NCI-H2081 treated with DMSO at 0.1 percent for 48 hours (cell line): Measurements from ENCODE around the gene SLC16A12.
"Not testable (repeated sequence)": the region's sequence is repeated elsewhere in the genome, so short reads cannot be mapped to it uniquely, and the experiment has no call there.

Source experiments
- DNase-seq: peaks from one replicate; lab custom pipeline; 2025; lab: John Stamatoyannopoulos, UW

Gene SLC16A12

DNA sequence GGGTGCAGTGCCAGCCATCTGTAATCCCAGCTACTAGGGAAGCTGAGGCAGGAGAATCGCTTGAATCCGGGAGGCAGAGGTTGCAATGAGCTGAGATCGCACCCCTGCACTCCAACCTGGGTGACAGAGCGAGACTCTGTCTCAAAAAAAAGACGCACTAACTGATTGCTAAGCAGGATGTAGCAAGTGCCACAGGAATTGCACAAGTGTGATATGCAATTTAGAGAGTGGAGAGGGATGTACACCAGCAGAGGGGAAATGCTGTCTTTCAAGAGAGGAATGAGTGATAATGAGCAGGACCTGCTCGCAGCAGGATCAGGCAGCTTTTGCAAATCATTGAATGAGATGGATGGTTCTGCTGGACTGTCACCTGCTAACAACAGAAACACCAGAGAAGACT lies 13.3 kb upstream of the SLC16A12 start:
- DNase-seq, result no peak

DNA sequence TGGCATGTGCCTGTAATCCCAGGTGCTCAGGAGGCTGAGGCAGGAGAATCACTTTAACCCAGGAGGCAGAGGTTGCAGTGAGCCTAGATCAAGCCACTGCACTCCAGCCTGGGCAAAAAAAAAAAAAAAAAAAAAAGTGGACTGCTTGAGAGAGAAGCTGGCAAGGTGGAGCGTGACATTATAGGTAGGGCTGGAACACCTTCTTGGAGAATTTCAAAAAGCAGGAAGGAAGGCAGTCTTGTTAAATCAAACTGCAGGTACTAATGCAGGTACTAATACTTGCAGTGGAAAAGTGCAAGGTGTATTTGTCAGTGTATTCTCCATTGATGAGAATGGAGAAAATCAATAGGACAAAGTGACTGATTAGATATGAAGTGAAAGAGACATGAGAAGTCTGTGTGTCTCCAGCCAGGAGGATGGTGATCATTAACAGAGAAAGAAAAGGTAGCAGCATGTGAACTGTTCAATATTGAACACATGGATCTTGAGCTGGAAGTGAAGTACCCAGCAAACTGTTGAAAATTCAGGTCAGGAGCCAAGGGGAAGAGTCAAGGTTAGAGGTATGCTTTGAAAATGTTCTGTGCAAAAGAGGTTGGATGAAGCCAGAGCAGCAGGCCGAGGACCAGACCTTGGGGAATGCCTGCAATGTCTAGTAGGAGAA lies 12.6 kb upstream of the SLC16A12 start:
- no peak for DNase-seq

DNA sequence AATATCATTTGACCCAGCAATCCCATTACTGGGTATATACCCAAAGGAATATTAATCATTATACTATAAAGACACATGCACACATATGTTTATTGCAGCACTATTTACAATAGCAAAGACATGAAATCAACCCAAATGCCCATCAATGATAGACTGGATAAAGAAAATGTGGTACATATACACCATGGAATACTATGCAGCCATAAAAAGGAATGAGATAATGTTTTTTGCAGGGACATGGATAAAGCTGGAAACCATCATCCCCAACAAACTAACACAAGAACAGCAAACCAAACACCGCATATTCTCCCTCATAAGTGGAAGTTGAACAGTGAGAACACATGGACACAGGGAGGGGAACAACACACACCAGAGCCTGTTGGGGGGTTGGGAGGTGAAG lies 11.3 kb upstream of the SLC16A12 start:
- DNase-seq, result not testable (repeated sequence)

DNA sequence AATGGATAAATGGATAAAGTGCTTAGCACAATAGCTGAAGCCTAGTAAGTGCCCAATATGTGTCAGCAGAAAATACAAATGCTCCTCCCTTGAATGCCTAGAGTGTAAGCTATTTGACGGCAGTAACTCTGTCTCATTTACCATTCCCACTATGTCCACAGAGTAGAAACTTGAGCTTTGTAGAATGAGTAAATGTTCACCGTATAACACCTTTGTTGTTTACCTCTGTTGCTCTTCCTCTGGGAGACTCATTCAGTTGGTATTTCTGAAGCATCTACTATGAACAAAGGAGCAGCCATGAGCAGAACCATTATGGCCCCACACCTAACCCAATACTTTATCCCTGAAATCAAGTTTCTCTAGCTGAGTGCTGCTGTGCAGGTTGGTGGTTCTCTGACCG lies 8.4 kb upstream of the SLC16A12 start:
- no peak for DNase-seq

DNA sequence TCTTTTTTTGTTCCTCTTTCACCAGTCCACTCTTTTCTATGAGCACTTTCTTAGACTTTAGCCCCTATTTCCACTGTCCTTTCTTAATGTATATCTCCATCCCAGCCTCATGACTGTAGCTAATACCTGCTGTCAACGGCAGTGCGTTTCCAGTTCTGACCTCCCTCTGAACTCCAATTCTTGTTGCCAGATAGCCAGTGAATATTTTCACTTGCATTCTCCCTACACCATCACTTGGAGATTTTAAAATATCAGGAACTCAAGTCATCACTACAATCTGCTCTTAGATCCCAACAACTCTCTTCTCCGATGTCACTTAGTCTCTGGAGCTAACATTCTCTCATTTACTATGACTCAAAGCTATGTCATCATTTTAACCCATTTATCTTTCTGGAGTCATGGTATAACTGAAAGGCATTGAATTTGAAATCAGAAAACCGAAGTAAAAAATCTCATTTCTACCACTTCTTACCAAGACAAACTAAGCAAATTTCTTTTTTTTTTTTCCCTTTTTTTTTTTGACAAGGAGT lies 5.1 kb upstream of the SLC16A12 start:
- no peak for DNase-seq

DNA sequence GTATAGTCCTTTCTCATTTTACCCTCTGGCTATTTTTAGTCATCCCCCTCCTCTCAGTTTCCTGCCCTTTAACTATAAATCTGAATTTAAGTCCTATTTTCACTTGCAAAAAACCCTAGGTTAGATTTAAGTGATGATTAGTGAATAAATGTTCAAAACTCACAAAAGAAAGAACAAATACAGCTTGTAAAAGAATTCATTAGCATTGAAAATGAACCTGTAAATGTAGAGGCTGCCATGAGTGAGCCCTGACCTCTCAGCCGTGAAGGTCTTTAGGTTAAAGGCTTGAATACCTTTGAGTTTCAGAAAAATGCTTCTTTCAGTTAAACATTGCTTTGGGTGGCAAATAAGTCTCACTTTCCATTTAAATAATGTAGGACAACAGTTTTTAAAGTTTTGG lies 2.0 kb upstream of the SLC16A12 start:
- no peak for DNase-seq

DNA sequence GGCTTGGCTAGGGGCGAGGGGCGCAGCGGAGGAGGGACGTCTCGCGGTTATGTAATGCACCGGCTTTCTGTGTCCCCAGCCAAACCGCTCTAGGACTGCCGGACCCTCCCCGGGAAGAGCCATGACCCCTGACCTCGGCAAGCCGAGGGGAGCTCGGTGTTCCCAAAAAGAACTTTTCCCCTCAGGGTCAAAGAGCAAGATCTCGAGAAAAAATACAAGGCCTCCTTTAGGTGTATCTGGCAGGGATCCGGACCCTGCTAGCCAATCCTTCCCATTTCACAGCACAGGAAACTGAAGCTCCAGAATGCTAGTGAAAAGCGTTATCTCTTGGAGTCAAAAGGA lies 590 bp upstream of the SLC16A12 start:
- DNase-seq, result no peak

DNA sequence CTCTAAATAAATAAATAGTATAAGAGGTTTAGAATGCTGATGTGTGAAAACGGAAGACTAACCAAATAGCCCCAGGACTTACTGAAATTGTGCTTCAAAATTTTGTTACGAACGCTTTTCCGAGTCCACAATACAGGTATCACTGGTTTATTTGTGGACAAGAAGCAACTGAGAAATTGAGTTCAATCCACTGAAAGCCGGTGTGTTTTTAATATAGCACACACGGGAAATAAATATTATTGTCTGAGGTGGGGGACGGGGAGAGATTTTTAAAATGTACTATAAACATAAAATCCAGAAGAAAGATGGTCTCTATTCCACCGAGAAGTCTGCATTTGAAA lies 598 bp downstream of the SLC16A12 start:
- no peak for DNase-seq

DNA sequence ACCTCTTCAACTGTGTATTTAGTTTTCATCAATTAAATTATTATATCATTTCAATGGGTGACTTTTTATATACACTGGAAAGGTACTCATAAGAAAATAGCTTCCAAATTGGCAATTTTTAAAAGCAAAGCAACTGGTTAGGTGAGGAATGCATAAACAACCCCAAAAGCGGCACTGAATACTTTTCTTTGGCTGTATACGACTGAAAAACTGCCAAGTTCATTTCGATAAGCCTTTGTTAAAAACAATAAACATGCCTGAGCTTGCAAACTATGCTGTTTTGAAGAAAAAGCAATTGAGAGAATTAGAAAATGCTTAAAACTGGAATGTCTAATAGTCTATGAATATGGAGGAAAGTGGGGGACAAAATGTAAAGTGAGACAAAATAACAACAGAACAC lies 2.9 kb downstream of the SLC16A12 start:
- no peak for DNase-seq

DNA sequence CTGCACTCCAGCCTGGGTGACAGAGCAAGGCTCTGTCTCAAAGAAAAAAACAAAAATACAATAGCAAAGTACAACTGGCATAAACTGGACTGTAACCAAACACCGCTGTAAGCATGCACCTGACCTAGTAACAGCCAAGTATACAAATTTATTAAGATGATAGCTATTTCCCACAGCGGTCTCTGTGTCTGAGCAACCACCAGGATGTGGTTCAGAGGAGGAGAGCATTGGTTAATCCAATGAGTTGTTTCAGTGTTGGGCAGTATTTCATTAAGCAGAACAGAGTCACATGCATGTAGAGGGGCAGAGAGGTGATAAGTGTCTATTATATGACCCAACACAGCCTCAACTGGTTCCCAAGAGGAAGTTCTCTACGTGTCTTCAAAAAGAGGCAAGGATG lies 4.0 kb downstream of the SLC16A12 start:
- no peak for DNase-seq

DNA sequence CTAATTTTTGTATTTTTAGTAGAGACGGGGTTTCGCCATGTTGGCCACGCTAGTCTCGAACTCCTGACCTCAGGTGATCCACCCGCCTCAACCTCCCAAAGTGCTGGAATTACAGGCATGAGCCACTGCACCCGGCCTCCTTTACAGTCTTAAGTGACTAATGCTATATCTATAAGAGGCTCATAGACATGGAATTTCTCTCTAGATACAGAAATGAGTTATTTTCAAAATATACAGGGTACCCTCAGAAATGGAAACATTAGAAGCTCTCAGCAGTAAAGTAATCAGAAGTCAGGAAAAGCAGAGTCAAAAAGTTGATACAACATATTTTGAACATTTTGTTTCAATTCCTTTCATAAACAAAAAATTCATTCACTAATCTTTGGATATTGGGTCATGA lies 5.7 kb downstream of the SLC16A12 start:
- DNase-seq, result not testable (repeated sequence)

DNA sequence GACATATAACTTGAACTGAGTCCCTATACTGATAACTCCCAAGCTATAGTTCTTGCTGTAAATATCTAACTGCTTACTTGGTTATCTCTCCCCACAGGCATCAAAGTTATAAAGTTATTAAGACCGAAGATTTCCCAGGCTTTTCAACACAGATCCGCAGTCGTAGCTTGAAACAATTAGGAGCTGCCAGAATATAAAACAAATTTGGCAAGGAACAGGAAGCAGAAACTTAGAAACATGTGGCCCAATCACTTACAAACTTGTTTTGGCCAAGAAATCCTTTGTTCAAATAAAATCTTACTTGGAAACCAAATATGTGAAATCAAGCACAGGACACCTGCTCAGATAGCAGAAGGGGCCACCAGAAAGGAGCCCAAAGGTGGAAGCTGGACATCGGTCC lies 9.0 kb downstream of the SLC16A12 start:
- DNase-seq, result no peak

DNA sequence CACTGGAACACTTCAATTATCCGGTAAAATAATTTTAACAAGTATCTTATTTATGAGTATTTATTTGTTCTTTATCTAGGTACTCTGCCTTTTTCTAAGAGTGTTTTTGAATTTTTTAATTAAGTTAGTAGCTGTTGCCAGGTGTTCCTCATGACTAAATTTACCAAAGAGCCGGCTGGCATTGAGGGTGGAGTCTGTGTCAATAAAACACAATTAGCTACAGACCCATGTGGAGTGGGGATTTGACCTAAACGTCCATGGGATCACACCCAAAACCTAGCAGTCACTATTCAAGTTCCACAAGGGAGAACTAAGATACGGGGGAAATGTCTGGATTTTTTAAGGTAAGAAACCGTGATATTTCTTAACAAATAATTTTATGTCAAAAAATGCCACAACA lies 9.8 kb downstream of the SLC16A12 start:
- DNase-seq, result no peak

DNA sequence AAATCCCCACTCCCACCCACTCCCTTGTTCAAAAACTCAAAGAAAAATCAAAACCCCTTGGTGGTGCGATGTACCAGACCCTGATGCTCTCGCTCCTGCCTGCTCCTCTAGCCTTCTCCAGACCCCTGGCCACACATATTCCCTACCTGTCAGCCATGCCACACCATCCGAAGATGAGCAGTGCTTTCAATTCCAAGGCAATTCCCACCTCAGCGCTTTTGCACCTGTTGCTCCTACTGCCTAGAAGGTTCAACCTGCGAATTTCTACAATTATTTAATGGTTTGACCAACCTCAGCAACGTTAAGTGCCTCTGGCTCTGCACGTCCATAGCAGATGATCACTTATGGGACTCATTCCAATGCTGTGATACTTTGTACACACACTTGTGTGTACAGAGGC lies 11.1 kb downstream of the SLC16A12 start:
- DNase-seq, result no peak

DNA sequence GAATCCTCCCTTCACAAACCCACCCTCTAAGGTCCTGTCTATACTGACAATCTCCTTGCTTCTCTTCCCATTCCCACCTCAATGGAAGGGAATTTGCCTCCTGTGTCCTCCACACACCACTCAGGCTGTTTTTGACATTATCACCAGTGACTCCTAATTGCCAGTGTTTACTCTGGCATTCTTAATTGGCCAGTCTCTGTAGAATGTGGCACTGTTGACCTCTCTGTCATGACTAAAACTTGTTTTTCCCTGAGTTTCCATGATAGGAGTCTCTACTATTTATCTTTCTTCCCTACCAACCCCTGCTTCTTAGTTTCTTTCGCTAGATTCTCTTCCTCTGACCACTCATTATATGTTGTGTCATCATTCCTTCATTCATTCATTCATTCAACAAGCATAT lies 12.1 kb downstream of the SLC16A12 start:
- no peak for DNase-seq

DNA sequence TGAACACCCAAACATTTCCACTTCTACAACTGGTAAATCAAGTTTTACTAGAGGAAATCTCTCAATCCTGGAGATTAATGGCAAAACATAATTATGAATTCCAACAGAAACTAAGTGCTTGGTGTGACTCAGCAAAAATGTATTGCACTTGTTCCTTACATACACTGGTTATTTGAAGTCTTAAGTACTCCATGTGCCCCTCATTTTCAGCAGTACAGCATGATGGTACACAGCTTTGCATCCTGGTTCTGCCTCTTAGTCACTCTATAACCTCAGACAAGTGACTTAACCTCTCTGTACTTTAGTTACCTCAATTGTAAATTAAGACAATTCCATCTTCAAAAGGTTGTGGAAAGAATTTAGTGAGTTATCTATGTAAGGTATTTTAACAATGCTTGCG lies 12.9 kb downstream of the SLC16A12 start:
- no peak for DNase-seq

DNA sequence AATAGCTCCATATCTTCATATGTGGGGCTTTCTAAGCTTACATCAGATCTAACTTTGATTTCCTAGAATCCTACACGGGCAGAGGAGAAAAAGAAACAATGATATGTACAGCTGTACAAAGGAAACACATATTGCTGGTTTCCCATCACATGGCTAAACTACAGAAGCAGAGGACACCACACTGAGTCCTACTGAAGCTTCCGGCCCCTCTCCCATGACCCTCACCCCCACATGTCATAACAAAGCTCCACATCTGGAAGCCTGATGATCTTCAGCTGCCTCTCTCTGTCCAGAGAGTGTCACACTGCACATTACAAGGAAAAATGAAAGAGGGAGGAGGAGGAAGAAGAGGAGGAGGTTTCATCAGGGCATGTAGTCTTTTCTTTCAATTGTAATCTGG lies 14.0 kb downstream of the SLC16A12 start:
- no peak for DNase-seq

DNA sequence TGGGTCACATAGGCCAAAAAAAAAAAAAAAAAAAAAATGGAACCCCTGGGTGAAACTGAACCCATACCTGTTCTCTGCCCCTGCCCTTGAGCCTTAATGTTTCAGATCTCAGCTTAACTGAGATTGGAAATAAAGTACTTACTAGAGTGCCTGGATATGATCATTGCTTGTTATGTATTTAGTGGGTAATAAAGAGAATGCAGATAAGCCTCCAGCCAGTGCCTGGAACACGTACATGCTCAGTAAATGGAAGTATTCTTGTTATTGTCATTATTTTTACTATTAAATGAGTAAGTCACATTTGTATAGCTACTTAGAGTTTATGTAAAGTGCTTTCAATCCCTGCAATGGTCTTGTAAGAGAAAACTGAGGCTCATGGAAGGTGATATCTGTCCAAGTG lies 14.7 kb downstream of the SLC16A12 start:
- no peak for DNase-seq

DNA sequence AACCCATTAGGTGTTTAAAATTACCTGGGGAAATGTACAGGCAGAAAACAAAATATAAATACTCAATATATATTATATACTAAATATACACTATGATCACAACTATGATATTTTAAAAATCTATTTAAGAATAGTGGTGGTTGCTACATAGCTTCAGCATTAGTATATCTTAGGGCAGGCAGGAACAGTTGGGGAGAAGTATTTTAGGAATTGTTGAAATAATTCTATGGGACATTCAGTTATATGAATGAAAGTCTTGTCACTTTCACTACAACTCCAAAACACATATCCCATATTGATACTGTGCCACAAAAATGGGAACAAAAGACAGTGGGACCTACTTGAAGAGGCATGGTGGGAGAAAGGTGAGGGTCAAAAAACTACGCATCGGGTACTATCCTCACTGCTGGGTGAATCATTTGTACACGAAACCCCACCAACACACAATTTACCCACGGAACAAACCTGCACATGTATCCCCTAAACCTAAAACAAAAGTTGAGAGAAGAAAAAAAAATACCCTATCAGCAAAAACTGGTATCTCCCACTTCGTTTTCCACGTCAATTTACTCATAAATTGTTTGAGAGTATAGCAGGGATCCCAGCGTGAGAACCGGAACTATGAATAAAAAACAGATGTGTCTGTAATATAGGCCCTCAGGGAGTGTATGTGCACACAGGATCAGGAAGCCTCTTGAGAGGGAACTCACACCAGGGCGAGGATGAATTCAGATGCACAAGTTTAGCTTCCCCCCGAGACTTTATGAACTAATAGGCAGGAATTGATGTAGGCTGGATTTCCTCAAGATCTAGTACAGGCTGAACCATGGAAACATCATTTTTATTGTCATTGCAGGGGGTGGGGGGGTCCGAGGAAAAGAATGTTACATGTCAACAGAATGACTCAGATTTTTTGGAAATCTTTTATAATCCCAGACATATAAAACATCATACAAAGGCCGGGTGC lies 16.2 kb downstream of the SLC16A12 start:
- DNase-seq, result no peak

DNA sequence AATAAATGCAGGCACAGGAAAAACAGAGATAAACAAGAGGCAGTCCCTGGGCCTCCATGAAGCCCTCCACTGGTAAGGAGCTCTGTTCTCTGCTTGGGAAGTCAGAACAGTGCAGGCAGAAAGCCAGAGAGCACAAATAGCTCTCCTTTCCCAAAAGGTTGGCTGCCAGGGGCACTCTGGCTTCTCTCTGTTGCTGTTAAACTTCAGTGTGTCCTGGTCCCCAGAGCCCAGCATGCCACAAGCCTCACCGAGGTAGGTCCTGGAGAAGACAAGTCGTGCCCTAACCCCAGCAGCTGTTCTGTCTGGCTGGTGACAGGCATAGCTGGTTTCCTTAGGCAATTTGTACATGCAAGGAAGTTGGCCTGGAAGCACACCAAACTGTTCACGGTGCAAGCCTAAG lies 17.3 kb downstream of the SLC16A12 start:
- DNase-seq, result no peak

DNA sequence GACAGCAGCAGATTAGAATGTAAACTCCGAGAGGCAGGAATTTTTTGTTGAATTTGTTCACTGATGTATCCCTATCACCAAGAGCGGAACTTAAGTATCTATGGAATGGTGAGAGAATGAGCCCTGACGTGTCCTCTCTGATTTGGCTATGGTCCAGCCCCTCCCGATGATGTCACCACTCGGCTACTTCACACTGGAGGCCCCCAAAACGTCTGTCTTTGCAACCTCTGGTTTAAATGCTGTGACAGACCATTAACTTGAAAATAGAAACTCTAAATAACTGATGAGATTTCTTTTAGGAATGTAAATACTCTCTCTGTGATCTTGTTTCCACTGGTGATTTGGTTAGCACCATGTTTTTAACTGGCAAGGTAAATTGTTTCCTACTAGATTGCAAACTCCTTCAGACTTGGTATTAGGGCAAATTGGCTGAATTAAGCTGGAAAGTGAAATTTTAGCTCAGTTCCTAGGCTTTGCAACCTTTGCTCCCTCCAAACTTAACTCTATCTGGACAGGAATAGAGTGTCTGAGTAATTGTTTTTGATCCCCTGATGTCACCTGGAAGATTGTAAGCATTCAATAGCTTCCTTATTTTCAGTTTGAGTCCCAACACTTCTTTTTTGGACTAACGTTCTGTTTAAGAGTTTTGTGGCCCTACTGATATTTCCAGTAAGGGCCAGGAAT lies 19.1 kb downstream of the SLC16A12 start:
- DNase-seq, result no peak

DNA sequence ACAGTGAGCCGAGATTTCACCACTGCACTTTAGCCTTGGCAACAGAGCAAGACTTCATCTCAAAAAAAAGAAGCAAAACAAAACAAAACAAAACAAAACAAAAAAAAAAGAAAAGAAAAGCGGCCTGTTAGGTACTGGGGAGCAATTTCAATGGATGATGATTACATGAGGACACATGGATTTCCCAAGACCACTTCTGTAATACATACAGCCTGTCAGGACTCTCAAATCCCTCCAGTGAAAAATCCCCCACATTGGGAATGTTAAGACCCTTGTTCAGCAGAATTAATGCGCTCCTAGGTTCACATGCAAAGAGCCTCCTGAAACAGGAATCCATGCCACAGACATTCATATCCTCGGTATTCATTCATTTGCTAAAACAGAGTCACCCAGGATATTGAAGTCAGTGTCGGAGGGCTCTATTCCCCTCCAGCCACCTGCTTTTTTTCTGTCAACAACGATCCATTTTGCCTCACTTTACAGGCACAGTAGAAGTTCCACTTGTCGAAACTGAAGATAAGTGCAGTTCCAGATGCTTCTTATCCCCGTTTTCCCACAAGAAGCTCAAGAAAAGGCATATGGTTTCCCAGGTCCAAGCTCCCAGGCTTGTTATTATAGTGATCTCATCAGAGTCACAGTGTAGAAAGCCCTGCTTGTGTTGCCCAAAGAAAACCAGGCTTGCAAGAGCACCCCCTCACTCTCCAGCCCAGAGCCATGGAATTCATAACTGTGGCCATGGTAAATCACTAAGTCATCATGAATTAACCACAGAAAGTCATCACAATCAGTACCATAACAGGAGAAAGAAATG lies 20.2 kb downstream of the SLC16A12 start:
- DNase-seq, result no peak
